A549 (cell line): ENCODE measurements around the gene ACTA2.

Source experiments
- CHD2 ChIP-seq: fragments of 150-350 bp; IDR thresholded peaks from 2 replicates; pipeline ENCODE4 v1.6.1; 2014; ENCODE audit warnings: low read length; ENCODE audit not compliant: partially characterized antibody
- JUNB ChIP-seq: fragments of >200 bp; sonication (Bioruptor Twin); formaldehyde crosslinking; IDR thresholded peaks from 2 replicates; pipeline ENCODE4 v1.6.1; 2016
- SMC3 ChIP-seq: fragments of >200 bp; sonication (Bioruptor Twin); formaldehyde crosslinking; IDR thresholded peaks from 3 replicates; pipeline ENCODE4 v1.6.1; 2018; ENCODE audit warnings: inconsistent platforms
- SREBF2 ChIP-seq: fragments of 450-650 bp; IDR thresholded peaks from 2 replicates; pipeline ENCODE4 v1.6.1; 2014; ENCODE audit warnings: mild to moderate bottlenecking, moderate library complexity
- TF ChIP-seq, protein P1 (sequence below): fragments of >200 bp; sonication (Bioruptor Twin); formaldehyde crosslinking; IDR thresholded peaks from 3 replicates; pipeline ENCODE4 v1.5.1; 2016
- TF ChIP-seq, protein P2 (sequence below): IDR thresholded peaks from 2 replicates; pipeline ENCODE4 v1.6.1; 2012

DNA sequence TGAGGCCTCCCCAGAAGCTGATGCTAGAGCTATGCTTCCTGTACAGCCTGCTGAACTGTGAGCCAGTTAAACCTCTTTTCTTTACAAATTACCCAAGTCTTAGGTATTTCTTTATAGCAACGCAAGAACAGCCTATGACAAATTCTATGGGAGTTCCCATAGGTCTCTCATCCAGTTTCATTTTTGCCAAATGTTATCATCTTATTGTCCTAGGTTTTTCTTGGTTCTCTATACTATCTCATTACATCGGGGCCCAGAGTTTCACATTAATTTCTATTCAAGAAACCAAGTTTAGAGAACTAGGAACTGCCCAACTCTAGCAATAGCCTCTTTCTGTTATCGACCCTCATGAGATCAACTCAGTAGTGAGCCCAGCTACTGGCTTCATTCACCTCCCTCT, 15.9 kb downstream of the ACTA2 start:
- no peak for TF ChIP-seq CHD2
- TF ChIP-seq, protein P1, sequence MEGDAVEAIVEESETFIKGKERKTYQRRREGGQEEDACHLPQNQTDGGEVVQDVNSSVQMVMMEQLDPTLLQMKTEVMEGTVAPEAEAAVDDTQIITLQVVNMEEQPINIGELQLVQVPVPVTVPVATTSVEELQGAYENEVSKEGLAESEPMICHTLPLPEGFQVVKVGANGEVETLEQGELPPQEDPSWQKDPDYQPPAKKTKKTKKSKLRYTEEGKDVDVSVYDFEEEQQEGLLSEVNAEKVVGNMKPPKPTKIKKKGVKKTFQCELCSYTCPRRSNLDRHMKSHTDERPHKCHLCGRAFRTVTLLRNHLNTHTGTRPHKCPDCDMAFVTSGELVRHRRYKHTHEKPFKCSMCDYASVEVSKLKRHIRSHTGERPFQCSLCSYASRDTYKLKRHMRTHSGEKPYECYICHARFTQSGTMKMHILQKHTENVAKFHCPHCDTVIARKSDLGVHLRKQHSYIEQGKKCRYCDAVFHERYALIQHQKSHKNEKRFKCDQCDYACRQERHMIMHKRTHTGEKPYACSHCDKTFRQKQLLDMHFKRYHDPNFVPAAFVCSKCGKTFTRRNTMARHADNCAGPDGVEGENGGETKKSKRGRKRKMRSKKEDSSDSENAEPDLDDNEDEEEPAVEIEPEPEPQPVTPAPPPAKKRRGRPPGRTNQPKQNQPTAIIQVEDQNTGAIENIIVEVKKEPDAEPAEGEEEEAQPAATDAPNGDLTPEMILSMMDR: no peak
- TF ChIP-seq SMC3: no peak
- no peak for TF ChIP-seq JUNB
- TF ChIP-seq, protein P2, sequence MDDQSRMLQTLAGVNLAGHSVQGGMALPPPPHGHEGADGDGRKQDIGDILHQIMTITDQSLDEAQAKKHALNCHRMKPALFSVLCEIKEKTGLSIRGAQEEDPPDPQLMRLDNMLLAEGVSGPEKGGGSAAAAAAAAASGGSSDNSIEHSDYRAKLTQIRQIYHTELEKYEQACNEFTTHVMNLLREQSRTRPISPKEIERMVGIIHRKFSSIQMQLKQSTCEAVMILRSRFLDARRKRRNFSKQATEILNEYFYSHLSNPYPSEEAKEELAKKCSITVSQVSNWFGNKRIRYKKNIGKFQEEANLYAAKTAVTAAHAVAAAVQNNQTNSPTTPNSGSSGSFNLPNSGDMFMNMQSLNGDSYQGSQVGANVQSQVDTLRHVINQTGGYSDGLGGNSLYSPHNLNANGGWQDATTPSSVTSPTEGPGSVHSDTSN: no peak
- TF ChIP-seq SREBF2: no peak
